Activated T-cell treated with anti-CD3 and anti-CD28 coated beads, Interleukin-2, amount 50 U/mL, for 72 hours (primary cell): ENCODE data around the gene KIAA0232. TPM values are rescaled to one million over a fixed set of nuclear protein-coding genes. Genes with fewer than 3 reads are reported as not detected.
"Not testable (repeated sequence)": the region's sequence is repeated elsewhere in the genome, so short reads cannot be mapped to it uniquely, and the experiment has no call there.

Experiments
- ATAC-seq, 2 donors: fragments of 150-1000 bp; cut with Tn5 transposase; replicated peaks in 1 of 2; 2 replicates each; pipeline ENCODE4 v1.10.0; 2021; ENCODE audit warnings: moderate library complexity in 2 of 2, mild to moderate bottlenecking in 1 of 2
- DNase-seq, 2 donors: peaks; one replicate each; pipeline ENCODE4 v3.0.0; 2021 to 2022; ENCODE audit warnings: mixed read lengths in 1 of 2
- H3K27ac Mint-ChIP-seq: one replicate; pipeline ENCODE4 v1.8.0; 2022; ENCODE audit warnings: mild to moderate bottlenecking, moderate library complexity, mixed read lengths
- H3K27me3 Mint-ChIP-seq: one replicate; pipeline ENCODE4 v1.8.0; 2022; ENCODE audit warnings: low read depth, mixed read lengths
- H3K36me3 Mint-ChIP-seq, 2 donors: one replicate each; pipeline ENCODE4 v1.8.0; 2022; ENCODE audit warnings: mixed read lengths in 2 of 2, mild to moderate bottlenecking in 1 of 2; ENCODE audit not compliant: insufficient read depth in 2 of 2
- H3K4me1 Mint-ChIP-seq: one replicate; pipeline ENCODE4 v1.8.0; 2022; ENCODE audit warnings: low read depth, mixed read lengths
- H3K4me3 Mint-ChIP-seq, 2 donors: one replicate each; pipeline ENCODE4 v1.8.0; 2022; ENCODE audit warnings: mild to moderate bottlenecking in 2 of 2, mixed read lengths in 2 of 2, moderate library complexity in 2 of 2
- H3K9me3 Mint-ChIP-seq, 2 donors: one replicate each; pipeline ENCODE4 v1.8.0; 2022; ENCODE audit warnings: mixed read lengths in 2 of 2
- total RNA-seq, 2 donors: library from RNA; stranded (reverse); gene quantifications; one replicate each; pipeline ENCODE4 v1.2.3, GENCODE V29; 2022

Gene KIAA0232
- total RNA-seq, 2 donors from 2014 or later: 16.8 to 19.5 TPM

DNA sequence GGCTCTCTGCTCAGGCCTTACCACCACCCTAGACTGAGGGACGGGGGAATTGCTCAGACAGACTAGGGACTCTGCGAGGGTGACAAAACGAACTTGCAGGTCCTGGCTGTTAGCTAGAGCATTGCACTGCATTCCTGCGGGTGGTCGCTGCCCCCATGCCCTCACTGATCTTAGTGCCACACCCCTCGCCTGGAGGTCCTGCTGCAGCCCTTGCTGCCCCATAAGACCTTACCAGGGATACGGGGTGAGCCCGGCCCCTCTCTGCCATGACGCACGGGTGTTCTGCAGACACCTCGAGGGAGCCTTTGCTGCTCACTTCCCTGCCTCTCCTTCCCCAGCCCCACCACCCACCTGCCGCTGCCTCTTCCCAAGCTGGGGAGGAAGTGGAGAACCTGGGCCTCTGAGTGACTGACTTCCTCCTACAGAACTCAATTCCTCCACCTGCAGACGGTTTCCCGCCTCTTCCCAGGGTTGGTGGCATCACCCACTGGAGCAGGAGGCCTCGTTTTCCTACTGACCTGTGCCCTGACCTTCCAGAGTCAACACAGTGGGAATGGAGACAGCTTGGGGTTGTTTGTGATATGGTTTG lies 107.3 kb downstream of the KIAA0232 start:
- Mint-ChIP-seq H3K4me1 (peaks cover 36% of the 10 kb centered on the region), H3K4me3 (no peak overlapping the region), H3K9me3 (peaks cover 1% of the 10 kb centered on the region in 2 donors), H3K27me3 (no peaks in the 10 kb centered on the region), H3K27ac (no peak overlapping the region), H3K36me3 (peaks cover 6 to 12% of the 10 kb centered on the region in 2 donors)
- DNase-seq (no peak), ATAC-seq (no peak)

DNA sequence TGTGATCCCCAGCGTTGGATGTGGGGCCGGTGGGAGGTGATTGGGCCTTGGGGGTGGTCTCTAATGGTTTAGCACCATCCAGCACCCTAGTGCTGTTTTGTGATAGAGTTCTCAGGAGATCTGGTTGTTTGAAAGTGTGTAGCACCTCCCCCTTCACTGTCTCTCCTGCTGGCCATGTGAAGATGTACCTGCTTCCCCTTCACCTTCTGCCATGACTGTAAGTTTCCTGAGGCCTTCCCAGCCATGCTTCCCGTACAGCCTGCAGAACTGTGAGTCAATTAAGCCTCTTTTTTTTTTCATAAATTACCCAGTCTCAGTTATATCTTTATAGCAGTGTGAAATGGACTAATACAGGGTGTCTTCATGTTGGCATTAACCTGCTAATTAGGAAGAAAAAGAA lies 107.8 kb downstream of the KIAA0232 start:
- Mint-ChIP-seq H3K4me1 (peaks cover 41% of the 10 kb centered on the region), H3K9me3 (peaks cover 1% of the 10 kb centered on the region in 2 donors), H3K27me3 (no peaks in the 10 kb centered on the region), H3K4me3 (no peak overlapping the region), H3K36me3 (peaks cover 6 to 12% of the 10 kb centered on the region in 2 donors), H3K27ac (no peak overlapping the region)
- DNase-seq: no peak
- ATAC-seq: no peak

- DNase-seq, H3K4me3 Mint-ChIP-seq, H3K27ac Mint-ChIP-seq, H3K27me3 Mint-ChIP-seq, H3K9me3 Mint-ChIP-seq, ATAC-seq: not testable (repeated sequence)
- Mint-ChIP-seq H3K4me1 (peaks cover 41% of the 10 kb centered on the region), H3K36me3 (peaks cover 6 to 12% of the 10 kb centered on the region in 2 donors)
Observed at GRCh38 chr4:6890971-6891370, 108.4 kb downstream of the KIAA0232 start.

DNA sequence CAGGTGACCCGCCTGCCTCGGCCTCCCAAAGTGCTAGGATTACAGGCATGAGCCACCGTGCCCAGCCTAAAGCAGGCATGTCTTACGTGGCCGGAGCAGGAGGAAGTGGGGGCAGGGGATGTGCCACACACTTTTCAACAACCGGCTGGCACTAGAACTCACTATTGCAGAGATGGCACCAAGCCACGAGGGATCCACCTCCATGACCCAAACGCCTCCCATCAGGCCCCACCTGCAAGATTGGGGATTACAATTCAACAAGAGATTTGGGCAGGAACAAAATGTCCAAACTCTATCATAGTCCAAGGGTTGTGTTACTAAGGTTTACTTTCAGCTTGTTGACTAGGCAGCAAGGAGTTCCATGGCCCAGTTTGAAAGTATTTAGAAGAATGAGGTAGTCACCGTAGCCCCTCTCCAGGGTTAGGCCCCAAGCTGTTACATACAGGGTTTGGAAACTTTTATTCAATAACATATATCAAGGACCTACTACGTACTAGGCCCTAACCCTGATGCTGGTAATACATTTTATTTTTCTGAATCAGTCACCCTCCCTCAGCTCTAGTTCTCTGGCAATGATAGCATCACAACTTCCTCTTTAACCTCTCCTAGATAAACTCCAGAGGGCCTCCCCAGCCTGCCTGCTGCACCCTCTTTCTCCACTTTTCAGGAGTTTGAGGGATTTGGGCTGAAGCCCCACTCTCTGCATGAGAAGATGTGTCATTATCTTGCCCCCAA lies 109.1 kb downstream of the KIAA0232 start:
- DNase-seq (no peak), ATAC-seq (peak; percentile 43 to 45)
- Mint-ChIP-seq H3K27me3 (no peaks in the 10 kb centered on the region), H3K27ac (peak overlapping the region; percentile 64), H3K4me1 (peaks cover 41% of the 10 kb centered on the region), H3K9me3 (peaks cover 1 to 3% of the 10 kb centered on the region in 2 donors), H3K4me3 (peak overlapping the region; percentile 70 to 72), H3K36me3 (peaks cover 6 to 12% of the 10 kb centered on the region in 2 donors)

- Mint-ChIP-seq H3K27me3 (no peaks in the 10 kb centered on the region), H3K4me1 (peaks cover 41% of the 10 kb centered on the region), H3K27ac (peak overlapping the region; percentile 64), H3K9me3 (peaks cover 1 to 3% of the 10 kb centered on the region in 2 donors), H3K36me3 (peaks cover 6 to 12% of the 10 kb centered on the region in 2 donors), H3K4me3 (peak overlapping the region; percentile 70 to 72)
- peak; percentile 36 to 39 for DNase-seq
- peak; percentile 72 to 76 for ATAC-seq
Observed at GRCh38 chr4:6892190-6892908, 109.8 kb downstream of the KIAA0232 start.

- peaks cover 41% of the 10 kb centered on the region for H3K4me1 Mint-ChIP-seq
- ATAC-seq: no peak
- H3K4me3 Mint-ChIP-seq: no peak overlapping the region
- no peaks in the 10 kb centered on the region for H3K27me3 Mint-ChIP-seq
- no peak for DNase-seq
- no peak overlapping the region for H3K27ac Mint-ChIP-seq
- H3K36me3 Mint-ChIP-seq: peaks cover 6 to 12% of the 10 kb centered on the region in 2 donors
- peaks cover 1 to 3% of the 10 kb centered on the region in 2 donors for H3K9me3 Mint-ChIP-seq
Observed at GRCh38 chr4:6892909-6893202, 110.3 kb downstream of the KIAA0232 start.

DNA sequence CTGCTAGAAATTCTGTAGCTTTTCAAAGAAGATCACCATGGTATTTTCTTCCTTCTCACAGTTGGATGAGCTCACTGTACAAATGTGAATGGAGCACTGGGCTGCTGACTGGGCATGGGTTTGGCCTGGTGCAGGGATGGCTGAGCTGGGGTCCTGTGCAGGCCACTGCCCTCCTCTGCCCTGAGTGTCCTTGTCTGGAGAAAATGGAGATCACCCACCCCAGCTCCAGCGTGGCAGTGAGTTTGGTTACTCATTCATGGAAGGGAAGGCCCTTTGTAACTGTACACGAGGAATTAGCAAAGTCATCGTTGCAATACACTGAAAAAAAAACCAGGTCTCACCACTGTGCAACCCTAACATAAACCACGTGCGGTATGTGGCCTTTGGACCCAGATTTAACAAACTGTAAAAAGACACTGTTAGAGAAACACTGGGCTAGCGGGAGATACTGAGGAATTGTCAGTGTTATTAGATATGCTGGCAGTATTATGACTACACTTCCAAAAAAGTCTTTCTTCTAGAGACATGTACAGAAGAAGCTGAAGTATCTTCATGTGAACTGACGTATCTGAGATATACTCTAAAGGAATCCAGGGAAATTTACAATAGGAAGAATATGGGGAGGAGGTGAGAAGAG lies 111.0 kb downstream of the KIAA0232 start:
- Mint-ChIP-seq H3K9me3 (peaks cover 1 to 3% of the 10 kb centered on the region in 2 donors), H3K36me3 (peaks cover 6 to 12% of the 10 kb centered on the region in 2 donors), H3K27me3 (no peaks in the 10 kb centered on the region), H3K27ac (no peak overlapping the region), H3K4me3 (no peak overlapping the region), H3K4me1 (peaks cover 41% of the 10 kb centered on the region)
- ATAC-seq (no peak), DNase-seq (no peak)

- Mint-ChIP-seq H3K4me3 (no peak overlapping the region), H3K27me3 (no peaks in the 10 kb centered on the region), H3K27ac (no peak overlapping the region), H3K9me3 (peaks cover 1 to 3% of the 10 kb centered on the region in 2 donors), H3K36me3 (peaks cover 6 to 12% of the 10 kb centered on the region in 2 donors), H3K4me1 (peaks cover 46% of the 10 kb centered on the region)
- no peak for ATAC-seq
- DNase-seq: no peak
Observed at GRCh38 chr4:6894086-6894478, 111.6 kb downstream of the KIAA0232 start.

GRCh38 chr4:6894528-6895498 lies 112.3 kb downstream of the KIAA0232 start:
- H3K36me3 Mint-ChIP-seq: peaks cover 6 to 10% of the 10 kb centered on the region in 2 donors
- no peak for DNase-seq
- ATAC-seq: no peak
- H3K27ac Mint-ChIP-seq: peak overlapping the region; percentile 64
- H3K9me3 Mint-ChIP-seq: peaks cover 1 to 3% of the 10 kb centered on the region in 2 donors
- peaks cover 54% of the 10 kb centered on the region for H3K4me1 Mint-ChIP-seq
- peak overlapping the region in 1 of 2 donors; percentile 32 for H3K4me3 Mint-ChIP-seq
- no peaks in the 10 kb centered on the region for H3K27me3 Mint-ChIP-seq

GRCh38 chr4:6896035-6896434 lies 113.5 kb downstream of the KIAA0232 start:
- H3K27me3 Mint-ChIP-seq: no peaks in the 10 kb centered on the region
- H3K9me3 Mint-ChIP-seq: peaks cover 0 to 1% of the 10 kb centered on the region in 2 donors
- H3K36me3 Mint-ChIP-seq: peaks cover 0 to 2% of the 10 kb centered on the region in 2 donors
- no peak overlapping the region for H3K27ac Mint-ChIP-seq
- H3K4me1 Mint-ChIP-seq: peaks cover 60% of the 10 kb centered on the region
- H3K4me3 Mint-ChIP-seq: no peak overlapping the region
- ATAC-seq (no peak), DNase-seq (no peak)

DNA sequence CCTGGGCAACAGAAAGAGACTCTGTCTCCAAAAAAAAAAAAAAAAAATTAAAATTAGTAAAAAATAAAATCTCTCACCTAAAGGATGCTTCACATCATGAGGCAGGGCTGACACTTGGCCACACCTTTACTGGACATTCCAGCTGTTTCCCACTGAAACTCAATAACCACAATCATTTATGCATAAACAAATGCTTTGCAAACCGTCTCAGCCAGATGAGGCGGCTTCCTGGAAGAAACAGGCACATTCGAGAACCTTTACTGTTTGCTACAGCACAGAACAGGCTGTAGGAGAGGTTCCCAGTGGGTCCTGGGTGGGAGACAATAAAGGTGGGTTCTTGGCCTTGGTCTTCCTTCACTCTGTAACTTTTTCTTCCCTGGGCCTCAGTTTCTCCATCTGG lies 116.2 kb downstream of the KIAA0232 start:
- DNase-seq (no peak), ATAC-seq (peak; percentile 3 to 10)
- Mint-ChIP-seq H3K4me1 (peaks cover 37% of the 10 kb centered on the region), H3K4me3 (peak overlapping the region; percentile 52 to 72), H3K9me3 (peaks cover 0 to 1% of the 10 kb centered on the region in 2 donors), H3K27ac (peak overlapping the region; percentile 92), H3K27me3 (no peaks in the 10 kb centered on the region), H3K36me3 (no peaks in the 10 kb centered on the region)

- peaks cover 30% of the 10 kb centered on the region for H3K4me1 Mint-ChIP-seq
- peak overlapping the region in 1 of 2 donors; percentile 72 for H3K4me3 Mint-ChIP-seq
- no peak for ATAC-seq
- no peaks in the 10 kb centered on the region for H3K36me3 Mint-ChIP-seq
- DNase-seq: no peak
- H3K27me3 Mint-ChIP-seq: no peaks in the 10 kb centered on the region
- peaks cover 0 to 1% of the 10 kb centered on the region in 2 donors for H3K9me3 Mint-ChIP-seq
- H3K27ac Mint-ChIP-seq: peak overlapping the region; percentile 7
Observed at GRCh38 chr4:6900181-6900812, 117.8 kb downstream of the KIAA0232 start.
